GM18520 (cell line): Measurements from ENCODE around the gene KMT2D.

Source experiments
- ATAC-seq: cut with Tn5 transposase; IDR thresholded peaks from one replicate; pipeline ENCODE4 v1.9.1; 2021; ENCODE audit not compliant: unreplicated experiment

Gene KMT2D

DNA sequence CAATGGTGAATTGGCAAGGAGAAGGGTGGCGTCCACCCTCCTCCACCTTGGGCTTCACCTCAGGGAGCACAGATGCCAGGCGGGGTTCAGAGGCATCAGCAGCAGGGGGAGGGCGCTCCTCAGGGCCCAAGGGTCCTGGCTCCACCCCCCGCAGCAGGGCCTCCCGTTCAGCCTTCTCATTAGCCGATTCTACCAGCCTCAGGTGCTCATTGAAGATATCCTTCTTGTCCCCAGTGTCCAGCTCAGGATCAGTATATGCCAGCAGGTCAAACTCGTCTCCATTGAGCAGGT lies 22.7 kb downstream of the KMT2D start:
- ATAC-seq, result no peak

DNA sequence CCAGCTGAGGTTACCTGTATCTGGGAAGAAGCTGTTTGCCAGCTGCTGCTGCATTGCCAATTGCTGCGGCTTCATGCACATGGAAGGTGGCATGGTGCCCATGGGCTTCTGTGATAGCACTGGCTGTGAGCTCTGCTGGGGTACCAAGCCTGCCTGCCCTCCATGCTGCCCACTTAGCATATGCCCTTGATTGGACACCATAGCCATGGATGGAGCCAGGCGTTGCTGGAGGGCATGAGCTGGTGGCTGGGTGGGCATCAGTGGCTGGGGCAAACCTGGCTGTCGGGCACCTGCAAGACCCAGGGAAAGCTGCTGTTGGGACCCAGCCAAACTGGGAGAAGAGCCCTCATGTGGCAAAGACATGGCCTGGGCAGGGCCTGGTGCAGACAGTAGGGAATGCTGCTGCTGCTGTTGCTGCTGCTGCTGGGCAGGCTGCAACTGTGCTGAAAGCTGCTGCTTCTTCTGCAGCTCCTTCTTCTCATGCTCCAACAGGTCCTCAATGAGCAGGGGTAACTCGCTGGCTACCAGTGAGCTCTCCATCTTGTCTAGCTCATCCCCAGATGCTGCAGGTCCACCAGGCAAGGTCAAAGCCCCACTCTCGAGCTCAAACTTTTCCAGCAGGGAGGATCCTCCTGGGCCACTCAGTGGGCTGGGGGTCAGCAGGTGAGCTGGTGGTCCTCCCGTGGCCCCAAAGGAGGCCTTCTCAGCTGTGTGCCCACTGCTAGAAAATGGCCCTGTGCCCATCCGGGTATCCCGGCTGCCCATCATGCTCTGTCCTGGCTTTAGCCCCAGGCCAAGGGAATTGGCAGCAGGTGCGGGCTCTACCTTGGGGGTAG lies 23.3 kb downstream of the KMT2D start:
- no peak for ATAC-seq

DNA sequence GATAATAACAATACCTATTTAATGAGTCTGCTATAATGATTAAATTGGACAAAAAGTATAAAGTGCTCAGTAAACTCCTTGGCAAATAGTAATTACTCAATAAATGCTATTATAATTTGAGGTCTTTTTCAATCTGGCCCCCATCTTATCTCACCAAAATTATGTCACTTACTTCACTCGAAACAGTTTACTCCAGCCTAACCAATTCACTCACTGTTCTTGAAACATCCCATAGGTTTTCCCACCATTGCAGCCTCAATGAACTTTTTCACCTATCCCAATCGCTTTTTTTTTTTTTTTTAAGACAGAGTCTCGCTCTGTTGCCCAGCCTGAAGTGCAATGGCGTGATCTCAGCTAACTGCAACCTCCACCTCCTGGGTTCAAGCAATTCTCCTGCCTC lies 24.6 kb downstream of the KMT2D start:
- ATAC-seq, result no peak

DNA sequence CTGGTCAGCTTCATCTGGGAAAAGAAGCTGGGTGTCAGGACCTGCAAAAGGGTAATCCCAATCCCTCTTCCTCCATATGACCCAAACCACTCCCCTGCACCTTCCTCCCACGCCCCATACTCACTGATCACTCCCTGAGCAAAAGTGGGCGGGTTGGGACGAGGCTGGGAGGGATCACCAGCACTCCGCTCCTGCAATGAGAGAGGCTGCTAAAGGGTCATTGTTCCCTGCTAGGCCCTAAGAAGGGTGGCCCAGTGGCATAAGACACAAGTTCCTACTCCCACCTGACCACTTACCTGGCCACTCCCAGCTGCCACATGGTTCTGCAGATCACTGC lies 26.3 kb downstream of the KMT2D start:
- ATAC-seq, result no peak

DNA sequence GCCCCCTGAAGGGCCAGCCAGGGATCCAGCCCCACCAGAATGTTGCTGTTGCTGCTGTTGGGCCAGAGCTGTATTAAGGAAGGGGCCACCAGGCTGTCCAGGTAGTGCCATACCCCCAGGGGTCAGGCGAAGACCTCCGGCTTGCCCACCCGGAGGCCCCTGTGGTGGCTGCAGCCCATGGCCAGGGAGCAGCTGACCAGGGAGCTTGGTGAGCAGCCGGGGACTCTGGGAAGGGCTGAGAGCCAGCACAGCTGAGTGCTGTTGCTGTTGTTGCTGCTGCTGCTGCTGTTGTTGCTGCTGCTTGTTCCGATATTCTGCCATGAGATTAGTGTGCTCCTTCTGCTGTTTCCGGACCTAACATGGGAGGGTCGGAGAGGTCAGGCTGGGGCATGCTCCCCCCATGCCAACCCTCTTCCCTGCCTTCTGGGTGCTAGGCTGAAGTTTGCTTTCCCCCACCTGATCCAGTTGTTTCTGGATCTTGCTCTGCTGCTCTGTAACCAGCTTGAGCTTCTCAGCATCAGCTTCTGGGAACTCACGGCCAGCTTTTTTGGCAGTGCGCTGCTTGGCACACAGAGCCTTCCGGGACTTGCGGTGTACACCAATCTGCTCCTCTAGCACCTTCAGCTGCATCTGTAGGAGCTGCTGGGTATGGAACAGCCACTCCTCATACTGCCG lies 26.8 kb downstream of the KMT2D start:
- no peak for ATAC-seq

DNA sequence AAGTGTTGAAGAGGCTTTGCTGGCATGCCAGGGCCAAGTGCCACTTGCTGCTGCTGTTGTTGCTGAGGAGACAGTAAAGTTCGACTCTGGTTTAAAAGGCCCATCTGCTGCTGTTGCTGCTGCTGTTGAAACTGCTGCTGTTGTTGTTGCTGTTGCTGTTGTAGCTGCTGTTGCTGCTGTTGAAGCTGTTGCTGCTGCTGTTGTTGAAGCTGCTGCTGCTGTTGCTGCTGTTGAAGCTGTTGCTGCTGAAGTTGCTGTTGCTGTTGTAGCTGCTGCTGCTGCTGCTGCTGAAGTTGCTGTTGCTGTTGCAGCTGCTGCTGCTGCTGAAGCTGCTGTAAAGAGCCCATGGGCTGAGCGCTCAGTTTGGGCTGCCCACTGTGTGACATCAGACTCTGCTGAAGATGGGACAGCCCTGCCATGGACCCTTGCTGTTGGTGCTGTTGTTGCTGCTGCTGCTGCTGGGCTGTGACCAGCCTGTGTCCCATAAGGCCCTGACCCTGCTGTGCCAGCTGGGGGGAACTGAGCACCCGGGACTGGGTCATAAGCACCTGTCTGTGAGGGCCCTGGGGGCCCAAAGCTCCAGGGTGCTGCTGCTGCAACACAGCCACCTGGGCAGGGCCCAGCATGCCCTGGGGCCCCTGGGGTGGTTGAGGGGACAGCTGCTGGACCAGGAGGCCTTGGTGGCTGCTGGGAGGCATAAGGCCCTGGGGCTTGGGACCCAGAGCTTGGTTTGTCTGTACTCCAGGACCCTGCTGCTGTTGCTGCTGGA lies 27.7 kb downstream of the KMT2D start:
- ATAC-seq, result no peak

DNA sequence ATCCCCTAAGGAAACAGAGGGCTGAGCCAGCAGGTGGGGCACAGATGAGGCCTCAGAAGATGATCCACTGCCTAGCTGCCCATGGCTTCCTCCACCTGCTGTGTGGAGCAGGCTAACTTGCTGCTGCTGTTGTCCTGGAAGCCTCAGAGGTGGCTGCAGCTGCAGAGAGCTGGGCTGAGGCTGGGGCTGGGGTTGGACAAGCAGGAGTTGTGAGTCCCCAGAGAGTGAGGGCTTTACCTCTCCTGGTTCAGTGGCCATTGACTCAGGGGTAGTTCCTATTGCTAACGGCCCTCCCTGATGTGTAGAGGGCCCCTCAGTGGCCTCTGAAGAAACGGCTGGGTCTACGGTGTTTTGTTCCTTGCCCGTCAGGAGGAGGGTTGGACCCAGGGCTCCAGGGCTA lies 28.3 kb downstream of the KMT2D start:
- ATAC-seq, result no peak

DNA sequence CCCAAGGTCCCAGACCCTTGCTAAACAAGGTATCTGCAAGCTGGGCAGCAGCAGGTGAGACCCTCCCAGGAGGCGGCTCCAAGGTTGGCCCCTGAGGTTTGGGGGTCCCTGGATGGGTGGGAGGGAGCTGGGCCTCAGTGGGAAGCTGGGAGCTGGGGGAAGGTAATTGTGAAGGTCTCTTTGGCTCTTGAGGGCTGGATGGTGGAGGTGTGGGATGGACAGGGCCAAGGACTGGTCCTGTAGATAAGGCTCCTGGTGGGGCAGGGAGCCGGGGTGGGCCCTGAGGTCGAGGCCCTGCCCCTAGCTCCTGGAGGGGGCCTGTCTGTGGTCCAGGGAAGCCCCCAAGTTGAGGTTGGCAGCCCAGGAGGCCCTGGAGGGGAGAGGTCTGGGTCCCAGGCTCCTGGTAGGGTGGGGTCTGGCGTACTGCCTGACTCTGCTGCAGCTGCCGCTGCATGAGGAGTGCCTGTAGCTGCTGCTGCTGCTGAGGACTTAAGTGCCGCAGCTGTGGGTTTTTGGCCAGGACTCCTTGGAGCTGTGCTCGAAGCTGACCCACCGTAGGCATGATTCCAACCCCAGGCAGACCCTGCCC lies 28.9 kb downstream of the KMT2D start:
- no peak for ATAC-seq

DNA sequence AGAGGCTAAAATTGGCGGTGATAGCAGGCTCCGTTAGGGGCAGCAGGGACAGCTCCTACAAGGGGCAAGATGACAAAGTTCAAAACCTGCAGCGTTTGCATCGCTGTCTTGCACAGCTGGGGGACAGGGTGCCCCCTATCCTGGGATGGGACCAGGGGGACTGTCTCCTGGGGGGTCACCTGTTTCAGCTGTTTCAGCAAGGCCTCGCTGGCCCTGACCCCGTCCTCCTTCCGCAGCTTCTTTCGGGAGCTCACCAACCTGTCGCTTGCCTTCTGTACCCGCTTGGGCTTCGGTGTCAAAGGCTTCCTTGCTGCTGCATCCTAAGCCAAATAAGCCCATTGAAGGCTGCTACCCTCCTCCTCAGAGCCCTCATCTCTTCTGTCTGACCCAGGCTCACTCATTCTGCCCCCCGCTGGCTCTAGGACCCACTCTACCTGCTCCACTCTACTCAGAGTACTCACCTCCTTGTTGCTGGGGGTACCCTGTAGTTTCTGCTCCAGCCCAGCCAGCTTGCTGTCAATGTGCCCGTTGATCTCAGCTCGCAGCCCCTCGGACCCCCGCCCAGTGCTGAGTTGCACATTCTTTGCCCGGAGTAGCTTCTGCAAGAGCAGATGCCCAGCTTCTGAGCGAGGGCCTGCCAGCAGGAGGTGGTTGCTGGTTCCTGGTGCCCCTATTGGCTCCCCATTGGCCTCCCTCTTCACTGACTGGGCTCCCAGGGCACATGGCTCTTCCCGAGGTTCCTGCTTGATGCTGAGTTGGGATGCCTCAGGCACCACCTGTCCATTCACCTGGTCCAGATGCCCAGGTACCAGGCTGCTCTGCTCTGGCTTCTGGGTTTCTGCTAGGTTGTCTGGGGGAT lies 29.7 kb downstream of the KMT2D start:
- ATAC-seq, result no peak

DNA sequence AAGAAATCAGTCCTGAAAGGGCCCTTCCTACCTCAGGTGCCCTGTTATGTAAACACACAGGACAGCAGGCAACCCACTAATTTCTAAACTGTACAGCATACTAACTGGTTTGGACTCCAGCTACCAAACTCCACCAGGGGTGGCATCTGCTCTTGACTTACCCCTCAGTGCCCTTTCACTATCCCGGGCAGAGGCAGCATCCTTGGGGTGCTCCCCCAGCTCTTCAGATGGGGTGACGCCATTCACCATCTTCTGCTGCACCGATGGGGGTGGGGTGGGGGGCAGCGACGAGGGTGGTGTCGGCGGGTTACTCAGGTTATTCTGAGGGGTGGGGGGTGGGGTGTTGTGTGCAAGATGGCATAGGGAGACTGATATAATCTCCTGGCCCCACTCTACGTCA lies 30.5 kb downstream of the KMT2D start:
- ATAC-seq, result no peak

DNA sequence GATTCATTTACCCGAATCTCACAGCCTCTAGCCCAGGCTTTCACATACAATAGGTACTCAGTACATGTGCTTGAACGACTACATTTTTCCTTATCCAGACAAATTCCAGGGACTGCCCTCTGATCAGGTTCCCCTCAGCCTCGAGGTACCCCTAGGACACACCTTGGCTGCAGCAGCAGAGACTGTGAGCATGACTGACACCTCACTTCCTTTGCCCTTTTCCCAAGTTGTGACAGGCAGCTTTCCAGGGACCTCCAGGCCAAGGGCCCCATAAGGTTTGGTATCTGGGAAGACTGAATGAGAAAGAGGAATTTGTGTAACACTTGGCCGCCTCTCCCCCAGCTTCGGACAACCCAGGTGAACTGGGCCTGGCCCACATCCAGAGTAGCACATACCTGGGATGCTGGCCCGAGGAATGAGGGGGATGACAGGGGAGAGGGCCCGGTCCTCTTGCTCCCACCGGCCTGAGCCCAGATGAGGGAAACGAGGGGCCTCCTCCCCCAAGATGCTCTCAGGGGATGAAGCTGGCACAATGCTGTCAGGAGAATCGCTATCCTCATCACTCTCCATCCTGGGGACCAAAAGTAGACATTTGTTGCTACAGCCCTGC lies 31.8 kb downstream of the KMT2D start:
- no peak for ATAC-seq

DNA sequence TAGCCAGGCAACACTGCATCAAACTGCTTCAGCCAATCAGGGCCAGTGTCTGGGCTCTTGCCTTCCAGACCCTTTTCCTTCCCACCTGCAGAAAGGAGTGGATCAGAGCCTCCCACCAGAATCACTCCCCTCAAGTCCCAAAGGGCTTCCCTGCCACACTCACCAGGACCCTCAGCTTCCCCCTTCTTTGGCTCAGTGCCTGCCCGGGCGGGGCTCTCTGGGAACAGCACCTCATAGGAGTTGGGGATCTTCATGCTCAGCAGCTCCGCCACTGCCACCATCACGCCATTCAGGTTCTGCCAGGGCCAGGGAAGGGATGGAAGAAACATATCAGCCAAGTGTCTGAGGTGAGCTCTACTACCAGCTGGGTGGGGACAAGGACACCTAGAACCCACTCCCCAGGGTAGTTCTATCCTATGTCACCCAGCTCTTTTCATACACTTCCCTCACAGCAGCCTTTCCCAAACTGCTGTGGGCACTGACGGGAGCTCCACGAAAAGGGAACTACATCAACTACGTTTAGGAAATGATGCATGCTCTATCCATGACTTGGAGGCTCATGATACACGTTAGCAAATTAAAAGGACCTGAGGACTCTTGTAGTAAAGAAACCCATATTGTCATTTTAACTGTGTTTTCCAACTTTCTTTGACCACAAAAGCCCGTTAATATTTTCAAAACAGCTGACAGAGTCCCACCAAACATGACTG lies 32.6 kb downstream of the KMT2D start:
- no peak for ATAC-seq

DNA sequence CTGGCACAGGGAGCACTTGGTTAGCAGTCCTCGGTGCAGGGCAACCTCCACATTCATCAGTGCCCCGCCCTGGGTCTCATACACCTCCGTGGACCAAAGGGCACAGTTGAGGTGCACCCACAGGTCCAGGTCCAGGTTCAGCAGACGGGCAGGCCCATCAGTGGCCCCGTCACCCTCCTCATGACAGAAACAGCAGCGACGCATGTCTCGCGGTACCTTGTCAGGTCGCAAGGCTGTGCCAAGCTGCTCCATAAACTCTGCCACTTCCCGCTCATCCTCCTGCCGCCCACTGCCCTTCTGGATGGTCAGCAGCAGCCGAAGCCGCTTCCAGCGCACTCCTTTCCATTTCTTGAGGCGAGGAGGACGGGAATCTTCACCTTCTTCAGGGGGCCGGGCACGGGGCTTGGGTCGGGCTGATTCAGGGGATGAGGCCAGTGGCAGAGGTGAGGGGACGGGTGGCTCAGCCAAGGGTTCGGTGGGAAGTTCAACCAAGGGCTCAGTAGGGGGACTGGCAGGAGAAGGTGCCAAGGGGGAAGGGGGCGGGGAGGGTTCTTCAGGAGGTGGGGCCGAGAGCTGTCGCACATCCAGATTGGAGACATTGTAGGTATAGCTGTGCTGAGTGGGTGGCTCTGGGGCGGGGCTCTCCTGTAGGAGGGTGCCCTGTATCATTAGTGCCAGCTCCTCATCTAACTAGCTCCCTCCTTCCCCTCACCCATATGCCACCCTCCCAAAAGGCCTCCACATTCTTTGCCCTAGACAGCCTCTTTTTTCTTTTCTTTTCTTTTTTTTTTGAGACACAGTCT lies 33.7 kb downstream of the KMT2D start:
- ATAC-seq, result no peak

DNA sequence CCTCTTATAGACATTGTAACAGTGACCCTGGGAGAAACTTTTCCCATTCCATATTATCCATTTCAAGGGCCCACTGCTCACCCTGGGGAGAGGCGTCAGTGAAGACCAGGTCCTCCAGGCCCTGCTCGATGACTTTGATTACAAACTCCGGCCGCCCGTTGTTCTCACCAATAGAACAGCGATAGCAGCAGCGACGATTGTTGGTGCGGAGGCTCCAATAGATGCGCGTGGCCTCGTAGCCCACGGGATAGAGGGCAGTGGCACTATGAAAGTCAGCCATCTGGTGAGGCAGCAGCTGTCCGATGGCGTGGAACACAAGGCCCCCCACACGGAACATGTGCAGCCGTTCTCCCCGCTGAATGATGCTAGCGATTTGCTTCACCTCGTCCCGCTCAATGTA lies 34.5 kb downstream of the KMT2D start:
- no peak for ATAC-seq

DNA sequence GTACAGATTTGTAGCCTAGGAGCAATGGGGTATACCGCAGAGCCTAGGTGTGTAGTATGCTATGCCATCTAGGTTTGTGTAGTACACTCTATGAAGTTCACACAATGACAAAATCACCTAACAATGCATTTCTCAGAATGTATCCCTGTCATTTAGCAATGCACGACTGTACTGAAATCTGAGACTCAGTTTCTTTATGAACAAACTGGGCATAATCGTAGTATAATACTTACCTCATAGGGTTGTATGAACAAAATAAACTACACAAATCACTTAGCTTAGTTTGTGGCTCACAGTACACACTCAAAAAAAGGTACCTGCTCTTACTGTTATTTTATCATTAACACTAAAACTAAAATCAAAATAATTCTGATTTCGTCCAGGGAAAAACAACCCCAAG lies 35.1 kb downstream of the KMT2D start:
- no peak for ATAC-seq

DNA sequence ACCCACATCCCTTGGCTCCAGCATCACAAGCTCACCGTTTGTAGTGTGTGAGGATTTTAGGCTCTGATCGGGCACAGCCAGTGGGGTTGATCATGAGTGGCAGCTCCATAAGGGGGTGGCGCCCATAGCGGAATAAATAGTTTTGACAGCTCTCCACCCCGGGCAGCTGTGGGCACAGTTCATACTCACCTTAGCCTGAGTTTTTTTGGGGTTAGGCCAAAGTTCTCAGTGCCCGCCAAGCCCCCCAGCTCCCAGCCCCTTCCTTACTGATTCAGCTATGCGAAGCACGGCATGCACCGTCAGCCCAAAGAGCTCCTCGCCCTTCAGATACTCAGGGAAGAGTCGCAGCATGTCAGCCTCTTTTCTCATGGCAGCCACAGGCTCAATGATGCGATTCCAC lies 36.1 kb downstream of the KMT2D start:
- ATAC-seq, result no peak

DNA sequence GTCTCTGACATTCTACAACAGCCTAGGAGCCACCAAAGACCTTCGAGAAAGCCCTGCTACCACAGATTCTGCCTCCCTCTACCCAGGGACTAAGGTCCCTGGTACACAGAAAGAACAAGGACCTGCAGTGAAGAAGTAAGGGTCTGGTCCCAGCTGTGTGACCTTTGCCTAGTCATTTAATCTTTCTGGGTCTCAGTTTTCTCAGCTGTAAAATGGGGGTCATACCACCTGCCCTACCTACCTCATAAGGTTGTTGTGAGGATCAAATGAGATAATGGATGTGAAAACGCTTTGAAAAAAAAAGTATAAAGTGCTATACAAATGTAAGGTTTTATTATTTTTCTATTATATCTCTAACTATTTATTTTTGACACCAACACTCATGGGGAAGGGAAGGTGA lies 36.8 kb downstream of the KMT2D start:
- no peak for ATAC-seq

DNA sequence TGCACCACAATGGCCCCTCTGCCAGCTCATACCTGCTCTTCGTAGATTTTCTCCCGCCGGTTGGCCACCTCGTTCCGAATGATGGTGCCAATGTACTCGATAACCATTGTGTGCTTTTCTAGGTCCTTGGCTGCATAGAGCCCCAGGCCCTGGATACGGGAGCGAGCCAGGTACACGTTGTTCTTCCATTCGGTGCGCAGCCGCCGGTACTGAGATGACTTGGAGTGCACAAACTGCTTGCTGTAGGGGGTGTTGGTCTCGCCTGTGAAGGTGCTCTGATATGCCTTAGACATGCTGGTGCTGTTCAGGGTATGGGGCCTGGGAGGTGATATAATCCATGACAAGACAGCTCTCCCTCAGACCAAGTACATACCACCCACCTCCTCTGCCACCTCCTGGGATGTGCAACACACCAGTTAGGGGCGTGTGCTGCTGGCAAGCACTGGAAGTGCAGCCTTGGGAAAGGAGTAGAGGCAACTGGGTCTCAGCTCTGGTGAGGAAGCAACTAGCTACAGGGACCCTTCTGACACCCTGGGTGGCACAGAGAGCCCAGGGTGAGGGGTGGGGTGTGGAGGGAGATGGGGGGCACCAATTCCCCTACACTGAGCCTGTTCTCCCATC lies 37.9 kb downstream of the KMT2D start:
- ATAC-seq, result no peak
